SHP77 treated with DMSO at 0.1 percent for 48 hours (cell line): Measurements from ENCODE around the gene PLCXD1.
"Not testable (repeated sequence)": the region's sequence is repeated elsewhere in the genome, so short reads cannot be mapped to it uniquely, and the experiment has no call there.

Experiments
- DNase-seq: peaks from one replicate; lab custom pipeline; 2025; lab: John Stamatoyannopoulos, UW

The PLCXD1 gene

DNA sequence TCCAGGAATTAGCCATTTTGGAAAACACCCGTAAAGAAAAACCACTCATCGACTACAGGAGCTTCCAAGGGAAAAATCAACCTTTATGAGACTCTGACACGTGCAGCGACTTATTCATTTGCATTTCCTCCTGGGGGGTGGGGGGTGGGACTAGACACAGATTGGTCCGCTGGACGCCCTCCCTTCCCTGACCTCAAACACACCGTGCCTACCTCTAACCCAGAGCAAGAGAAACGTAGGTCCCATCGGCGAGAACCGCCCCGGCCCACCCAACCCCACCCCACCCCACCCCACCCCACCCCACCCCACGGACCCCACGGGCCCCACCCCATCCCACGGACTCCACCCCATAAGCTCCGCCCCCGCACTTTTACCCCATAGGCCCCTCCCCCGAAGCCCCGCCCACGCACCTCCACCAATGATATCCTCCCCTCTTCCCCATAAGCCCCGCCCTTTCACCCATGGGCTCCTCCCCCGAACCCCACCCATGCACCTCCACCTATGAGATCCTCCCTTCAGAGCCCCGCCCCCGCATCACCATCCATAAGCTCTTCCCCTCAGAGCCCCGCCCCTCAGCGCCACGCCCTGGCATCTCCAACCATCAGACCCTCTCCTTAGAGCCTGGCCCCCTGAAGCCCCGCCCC, 36.4 kb downstream of the PLCXD1 start:
- no peak for DNase-seq

DNA sequence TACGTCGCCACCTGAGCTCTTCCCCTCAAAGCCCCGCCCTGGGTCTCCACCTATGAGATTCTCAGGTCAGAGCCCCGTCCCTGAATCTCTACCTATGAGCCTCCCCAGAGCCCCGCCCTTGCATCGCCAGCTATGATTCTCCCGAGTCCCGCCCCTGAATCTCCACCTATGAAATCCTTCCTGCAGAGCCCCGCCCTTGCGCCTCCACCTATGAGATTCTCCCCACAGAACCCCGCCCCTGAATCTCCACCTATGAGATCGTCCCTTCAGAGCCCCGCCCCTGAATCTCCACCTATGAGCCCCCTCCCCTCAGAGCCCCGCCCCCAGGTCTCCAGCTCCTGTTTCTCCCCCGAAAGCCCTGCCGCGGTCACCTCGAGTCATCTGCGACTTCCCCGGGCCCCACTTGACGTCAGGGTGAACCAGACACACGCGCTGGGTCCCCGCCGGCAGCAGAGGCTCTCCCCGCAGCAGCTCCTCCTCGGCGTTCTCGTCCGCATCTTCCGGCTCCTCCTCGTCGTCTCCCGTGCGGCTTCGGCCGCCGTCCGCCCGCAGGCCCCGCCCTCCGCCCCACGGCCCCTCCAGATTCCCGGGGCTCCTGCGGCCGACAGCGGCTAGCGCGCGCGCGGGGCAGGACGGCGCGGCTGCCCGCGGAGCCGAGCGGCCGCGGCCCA, 37.0 kb downstream of the PLCXD1 start:
- no peak for DNase-seq

DNA sequence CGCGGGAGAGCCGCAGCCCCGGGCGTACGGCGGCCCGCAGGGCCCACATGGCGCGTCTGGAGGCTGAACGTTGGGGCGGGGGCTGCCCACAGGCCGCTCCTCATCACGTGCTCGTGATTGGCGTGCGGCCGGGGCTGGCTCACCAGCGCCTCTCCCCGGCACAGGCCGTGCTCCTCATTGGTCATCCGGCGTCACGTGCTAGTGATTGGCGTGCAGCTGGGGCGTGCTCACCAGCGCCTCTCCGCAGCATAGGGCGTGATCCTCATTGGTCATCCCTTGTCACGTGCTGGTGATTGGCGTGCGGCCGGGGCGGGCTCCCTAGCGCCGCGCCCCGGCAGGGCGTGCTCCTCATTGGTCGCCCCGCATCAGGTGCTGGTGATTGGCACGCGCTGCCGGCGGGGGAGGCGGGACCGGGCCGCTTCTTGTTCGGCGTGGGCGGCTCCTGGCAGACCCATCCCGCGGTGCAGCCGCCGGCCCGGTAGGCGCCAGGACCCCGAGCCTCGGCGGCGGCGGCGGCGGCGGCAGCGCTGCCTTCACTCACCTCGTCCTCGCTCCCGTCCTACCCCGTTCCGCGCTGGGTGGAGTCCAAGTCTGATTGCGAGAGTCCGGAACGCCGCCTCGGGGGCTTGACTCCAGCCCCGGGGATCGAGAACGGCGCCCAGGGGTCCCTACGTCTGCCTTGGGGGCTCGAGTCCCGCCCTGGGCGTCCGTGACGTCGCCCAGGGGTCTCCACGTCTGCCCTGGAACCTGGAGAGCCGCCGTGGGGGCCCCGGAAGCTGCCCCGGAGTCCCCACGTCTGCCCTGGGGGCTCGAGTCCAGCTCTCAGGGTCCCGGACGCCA, 37.8 kb downstream of the PLCXD1 start, which contains the start of gene GTPBP6:
TSS of gene GTPBP6 (minus strand) at position 58 of the 840 bp plus-strand sequence. CDS start at position 49, 9 bp downstream.
- no peak for DNase-seq

DNA sequence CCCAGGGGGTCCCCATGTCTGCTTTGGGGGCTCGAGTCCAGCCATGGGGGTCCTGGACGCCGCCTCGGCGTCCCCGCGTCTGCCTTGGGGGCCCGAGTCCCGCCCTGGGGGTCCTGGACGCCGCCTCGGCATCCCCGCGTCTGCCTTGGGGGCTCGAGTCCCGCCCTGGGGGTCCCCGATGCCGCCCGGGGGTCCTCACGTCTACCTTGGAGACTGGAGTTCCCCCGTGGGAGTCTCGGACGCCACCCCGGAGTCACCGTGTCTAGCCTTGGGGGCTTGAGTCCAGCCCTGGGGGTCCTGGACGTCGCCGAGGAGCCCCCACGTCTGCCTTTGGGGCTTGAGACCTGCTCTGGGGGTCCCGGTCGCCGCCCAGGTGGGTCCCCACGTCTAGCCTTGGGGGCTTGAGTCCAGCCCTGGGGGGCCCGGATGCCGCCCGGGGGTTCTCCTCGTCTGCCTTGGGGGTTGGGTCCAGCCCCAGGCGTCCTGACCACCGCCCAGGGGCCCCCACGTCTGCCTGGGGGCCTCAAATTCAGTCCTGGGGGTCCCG, 38.5 kb downstream of the PLCXD1 start:
- no peak for DNase-seq

DNA sequence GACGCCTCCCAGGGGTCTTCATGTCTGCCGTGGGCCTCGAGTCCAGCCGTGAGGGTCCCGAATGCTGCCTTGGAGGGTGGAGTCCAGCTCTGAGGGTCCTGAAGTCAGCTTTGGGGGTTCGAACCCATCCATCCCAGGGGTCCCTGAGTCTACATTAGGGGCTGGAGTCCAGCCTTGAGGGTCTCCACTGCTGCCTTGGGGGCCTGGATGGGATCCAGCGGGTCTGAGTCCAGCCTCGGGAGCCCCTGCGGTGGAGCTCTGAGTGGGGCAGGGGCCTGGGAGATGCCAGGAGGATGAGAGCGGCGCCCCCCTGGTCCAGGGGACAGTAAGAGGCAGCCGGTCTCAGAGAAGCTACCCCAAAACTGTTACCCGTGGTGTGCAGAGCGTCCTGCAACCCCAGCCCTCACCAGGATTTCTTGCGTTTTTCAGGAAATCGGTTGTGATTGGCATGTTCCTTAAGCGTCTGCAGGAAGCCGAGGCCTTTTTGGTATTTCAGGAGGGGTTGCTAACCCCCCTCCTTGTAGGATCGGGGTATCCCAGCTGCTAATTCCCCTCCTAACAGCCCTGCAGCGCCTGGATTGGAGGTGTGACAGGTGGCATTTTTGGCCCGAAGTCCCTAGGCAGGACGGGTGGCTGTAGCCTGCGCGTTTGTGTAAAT, 39.1 kb downstream of the PLCXD1 start:
- DNase-seq, result no peak

DNA sequence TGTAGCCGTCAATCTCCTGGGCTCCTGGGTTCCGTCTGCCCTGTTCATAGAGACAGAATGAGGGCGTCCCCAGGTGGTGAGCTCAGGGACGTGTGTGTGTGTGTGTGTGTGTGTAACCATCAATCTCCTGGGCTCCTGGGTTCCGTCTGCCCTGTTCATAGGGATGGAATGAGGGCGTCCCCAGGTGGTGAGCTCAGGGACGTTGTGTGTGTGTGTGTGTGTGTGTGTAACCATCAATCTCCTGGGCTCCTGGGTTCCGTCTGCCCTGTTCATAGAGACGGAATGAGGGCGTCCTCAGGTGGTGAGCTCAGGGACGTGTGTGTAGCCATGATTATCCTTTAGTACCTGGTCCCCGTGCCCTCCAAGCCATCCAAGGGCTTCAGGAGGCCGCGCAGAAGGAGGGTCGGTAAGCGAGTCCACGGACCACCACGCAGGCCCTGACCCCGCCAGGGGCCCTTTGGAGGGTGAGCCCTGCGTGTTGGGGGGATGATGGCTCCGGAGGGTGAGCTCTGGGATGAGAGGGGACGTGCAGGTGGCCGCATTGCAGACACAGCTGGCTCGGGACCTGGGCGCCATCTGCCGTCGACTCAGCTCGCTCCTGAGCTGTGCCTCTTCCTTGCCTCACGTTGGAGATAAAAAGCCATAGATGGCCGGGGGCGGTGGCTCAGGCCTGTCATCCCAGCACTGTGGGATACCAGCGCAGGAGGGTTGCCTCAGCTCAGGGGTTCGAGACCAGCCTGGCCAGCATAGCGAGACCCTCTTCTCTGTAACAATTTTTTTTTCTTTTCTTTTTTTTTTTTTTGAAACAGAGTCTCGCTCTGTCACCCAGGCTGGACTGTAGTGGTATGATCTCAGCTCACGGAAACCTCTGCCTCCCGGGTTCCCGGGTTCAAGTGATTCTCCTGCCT, 42.8 kb downstream of the PLCXD1 start:
- DNase-seq, result no peak

DNA sequence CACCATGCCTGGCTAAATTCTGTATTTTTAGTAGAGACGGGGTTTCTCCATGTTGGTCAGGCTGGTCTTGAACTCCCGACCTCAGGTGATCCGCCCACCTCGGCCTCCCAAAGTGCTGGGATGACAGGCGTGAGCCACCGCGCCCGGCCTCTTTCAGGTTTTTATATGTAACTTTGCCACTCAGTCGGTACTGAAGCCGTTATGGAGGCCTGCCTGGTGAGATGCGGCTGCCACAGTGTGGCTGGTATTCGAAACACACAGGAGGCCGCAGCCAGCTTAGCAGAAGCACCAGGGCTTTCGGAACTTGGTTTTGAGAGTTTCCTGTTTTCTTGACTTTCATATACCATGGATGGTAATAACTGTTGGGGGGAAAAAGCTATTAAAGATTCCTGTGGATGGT, 43.5 kb downstream of the PLCXD1 start:
- not testable (repeated sequence) for DNase-seq

DNA sequence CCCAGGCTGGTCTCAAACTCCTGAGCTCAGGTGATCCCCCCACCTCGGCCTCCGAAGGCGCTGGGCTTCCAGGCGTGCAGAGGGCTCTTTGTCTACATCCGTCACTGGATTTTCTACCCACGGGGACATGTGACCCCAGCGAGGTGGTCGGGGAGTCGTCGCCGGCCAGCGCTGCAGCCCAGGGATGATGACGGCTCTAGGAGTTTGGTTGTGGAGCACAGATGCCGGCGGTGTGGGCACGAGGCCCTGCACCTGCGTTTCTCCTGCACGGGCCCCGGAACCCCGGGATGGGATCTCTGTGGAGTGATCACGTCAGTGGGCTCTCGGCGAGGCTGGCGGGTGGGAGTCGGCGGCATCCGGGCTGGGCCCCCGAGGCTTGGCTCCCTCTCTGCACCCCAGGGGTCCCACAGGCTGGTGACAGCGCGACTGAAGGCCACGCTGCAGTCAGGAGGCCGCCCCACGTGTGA, 46.5 kb downstream of the PLCXD1 start:
- no peak for DNase-seq

DNA sequence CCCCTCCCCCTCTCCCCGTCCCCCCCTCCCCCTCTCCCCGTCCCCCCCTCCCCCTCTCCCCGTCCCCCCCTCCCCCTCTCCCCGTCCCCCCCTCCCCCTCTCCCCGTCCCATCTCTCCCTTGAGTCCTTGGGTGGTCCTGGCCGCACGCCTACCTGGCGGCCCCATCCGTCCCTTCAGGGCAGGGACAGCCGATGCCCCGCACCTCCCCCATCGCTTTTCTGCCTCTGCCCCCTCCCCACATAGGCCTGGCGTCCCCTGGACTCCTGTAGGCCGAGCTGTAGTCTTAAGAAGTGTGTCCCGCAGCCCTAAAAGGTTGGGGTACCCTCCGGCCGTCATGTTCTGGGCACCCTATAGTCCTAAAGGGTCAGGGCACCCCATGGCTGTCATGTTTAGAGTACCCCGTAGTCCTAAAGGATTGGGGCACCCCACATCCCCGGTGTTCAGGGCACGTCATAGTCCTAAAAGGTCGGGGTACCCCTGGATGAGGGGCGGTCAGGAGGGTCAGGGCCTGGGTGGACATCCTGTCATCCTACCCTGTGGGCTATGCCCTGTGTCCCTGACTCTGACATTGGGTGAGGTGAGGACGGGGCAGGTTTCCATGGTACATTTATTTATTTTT, 48.2 kb downstream of the PLCXD1 start:
- DNase-seq, result no peak

DNA sequence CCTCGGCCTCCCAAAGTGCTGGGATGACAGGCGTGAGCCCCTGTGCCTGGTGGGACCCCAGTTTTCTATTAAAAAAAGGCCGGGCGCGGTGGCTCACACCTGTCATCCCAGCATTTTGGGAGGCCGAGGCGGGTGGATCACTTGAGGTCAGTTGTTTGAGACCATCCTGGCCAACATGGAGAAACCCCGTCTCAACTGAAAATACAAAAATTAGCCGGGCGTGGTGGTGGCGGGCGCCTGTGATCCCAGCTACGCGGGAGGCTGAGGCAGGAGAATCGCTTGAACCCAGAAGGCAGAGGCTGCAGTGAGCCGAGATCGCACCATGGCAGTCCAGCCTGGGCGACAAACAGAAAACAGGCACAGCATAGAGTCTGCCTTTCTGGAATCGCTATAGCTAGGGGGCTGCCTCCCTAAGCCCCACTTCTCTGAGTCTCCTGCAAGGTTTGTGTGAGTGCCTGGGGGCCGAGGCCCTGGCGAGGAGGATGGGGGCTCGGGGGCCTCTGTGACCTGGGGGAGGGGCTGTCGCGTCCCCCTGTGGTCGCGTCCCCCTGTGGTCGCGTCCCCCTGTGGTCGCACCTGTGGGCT, 49.1 kb downstream of the PLCXD1 start:
- DNase-seq, result not testable (repeated sequence)

DNA sequence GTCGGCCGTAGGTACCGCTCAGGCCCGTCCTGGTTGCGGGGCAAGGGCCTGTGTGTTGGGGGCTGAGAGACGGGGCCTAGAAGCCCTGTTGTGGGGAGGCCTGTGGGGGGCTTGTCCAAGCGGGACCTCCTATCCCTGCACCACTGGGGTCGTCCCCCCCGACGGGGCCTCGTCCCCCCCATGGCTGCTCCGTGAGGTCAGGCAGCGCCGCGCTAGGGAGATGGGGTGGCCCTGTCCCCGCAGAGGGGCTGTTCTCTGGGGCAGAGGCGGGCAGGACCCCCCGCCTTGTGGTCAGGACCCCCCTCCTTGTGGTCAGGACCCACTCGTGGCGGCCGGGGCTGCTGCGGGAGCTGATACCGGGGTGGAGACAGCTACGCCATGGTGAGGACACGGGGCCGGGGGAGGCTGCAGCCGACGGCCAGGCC, 49.6 kb downstream of the PLCXD1 start:
- DNase-seq, result no peak

DNA sequence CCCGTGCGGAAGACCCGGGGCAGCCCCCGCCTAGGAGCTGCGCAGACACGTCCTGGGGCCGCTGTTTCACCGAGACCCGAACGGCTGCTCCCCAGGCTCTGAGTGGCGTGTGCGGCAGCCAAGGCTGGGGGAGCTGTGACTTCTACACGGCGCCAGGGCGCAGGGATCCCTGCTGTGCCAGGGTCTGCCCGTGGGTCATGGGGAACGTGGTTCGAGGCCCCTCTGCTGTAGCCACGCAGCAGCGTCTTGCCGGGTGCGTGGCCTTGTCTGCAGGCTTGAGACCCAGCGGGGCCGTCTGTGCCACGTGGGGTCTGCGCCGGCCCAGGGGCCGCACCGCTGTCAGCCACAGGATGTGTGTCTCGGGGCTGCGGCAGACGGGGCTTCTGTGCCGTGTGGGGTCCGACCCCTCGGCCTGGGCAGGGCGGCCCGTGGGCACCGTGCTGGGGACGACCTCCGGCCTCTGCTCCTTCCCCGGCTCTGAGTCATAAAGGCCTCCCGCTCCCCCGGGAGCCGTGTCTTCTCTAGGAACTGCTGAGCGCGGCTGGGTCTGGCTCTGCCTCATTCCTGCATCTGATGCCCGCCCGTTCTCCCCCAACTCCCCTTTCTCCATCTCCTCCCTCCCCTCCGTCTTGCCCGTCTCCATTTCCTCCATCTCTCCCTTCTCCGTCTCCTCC, 50.1 kb downstream of the PLCXD1 start:
- DNase-seq, result no peak

DNA sequence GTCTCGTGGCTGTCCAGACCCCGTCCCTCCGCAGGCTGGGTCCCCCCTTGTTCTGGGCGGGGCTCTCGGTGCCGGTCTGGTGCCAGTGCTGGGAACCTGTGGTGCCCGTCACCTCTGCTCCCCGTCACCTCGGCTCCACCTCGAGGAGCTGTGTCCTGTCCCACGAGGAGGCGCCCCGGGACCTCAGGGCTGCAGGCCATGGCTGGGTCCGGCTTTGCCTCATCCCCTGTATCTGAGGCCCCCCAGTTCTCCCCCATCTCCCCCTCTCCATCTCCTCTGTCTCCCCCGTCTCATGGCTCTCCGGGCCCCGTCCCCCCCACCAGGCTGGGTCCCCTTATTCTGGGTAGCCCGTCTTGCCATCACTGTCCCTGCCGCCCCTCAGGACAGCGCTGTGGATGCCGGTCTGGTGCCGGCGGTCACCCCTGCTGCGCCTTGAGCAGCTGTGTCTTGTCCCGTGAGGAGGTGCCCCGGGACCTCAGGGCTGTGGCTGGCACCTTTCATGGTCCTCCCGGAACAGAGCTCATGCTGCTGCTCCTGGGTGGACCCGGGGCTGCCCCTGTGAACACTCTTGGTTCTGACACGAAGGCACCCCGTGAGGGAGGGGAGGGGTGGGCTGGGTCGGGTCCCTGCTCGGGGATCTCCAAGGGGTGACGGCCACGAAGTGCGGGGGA, 50.8 kb downstream of the PLCXD1 start:
- no peak for DNase-seq

DNA sequence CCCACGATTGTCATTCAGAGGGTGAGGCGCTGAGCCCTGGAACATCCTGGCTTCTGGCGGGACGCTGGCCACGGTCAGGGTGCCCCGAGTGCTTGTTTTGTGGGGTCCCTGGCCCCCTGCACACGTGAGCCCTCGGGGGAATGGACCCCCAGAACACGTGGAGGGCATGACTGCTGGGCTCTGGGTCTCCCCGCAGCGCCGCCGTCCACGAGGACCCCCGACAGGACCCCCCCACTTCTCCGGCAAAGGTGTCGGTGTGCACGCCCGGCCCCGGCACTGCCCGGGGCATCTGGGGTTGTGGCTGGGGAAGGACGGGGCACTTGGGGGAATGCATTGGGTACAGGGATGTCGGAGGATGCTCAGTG, 51.3 kb downstream of the PLCXD1 start:
- DNase-seq, result no peak

DNA sequence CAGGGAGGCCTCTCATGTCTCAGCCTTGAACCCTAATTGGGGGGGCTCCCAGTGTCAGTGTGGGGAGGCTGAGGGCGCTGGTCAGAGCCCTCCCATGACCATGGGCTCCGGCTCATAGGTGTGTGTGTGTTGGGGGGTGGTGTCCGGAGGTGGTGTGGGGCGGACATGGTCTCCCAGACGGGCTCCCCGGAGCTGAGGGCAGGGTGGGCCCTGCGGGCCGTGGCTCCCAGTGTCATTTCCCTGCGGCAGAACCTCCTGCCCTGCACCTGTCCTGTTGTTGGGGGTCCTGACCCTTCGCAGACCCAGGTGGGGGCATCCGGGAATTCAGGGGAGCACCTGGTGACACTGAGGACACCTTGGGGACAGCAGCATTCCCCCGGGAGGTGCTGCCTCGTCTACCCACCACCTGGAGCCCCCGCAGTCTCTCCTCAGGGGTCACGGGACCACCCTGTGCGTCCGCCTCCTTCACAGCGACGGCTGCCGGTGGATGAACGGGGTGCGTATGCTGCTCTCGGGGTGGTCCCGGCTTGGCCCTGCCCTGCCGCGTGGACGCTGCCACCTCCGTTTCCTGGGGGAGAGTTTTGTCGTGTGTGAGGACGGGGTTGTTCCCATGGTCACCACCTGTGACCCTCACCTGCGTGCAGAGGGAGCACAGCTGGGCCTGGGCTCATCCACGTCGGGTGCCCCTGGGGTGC, 51.9 kb downstream of the PLCXD1 start:
- DNase-seq, result no peak

DNA sequence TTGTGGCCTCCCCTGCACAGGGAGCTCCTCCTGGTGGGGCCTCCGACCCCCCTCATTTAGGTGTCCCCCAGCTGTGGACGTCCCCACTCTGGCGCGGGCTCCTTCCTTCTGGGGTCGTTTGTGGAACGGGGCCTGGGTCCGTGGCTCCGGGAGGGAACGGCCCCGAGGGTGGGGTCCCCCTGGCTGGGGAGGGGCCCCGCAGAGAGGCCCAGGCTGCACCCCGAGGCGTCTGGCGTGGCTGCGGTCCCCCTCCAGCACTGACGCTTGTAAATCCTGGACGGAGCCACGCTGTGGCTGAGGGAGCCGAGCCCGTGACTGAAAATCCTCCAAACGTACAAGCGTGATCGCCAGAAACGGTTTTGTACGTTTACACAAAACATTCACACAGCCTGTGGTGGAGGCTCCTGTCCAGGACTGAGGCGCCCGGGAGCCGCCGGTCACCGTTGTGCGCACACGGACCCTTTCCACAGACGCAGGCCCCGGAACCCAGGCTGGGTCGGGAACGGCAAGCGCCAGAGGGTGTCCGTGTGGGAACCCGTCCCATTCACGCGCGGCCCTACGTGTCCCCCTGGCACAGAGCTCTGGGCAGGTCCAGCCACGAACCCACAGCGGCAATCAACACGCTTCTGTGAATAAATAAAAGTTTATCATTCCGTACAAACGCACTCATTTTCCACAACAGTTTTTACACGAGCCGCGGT, 52.6 kb downstream of the PLCXD1 start:
- no peak for DNase-seq

DNA sequence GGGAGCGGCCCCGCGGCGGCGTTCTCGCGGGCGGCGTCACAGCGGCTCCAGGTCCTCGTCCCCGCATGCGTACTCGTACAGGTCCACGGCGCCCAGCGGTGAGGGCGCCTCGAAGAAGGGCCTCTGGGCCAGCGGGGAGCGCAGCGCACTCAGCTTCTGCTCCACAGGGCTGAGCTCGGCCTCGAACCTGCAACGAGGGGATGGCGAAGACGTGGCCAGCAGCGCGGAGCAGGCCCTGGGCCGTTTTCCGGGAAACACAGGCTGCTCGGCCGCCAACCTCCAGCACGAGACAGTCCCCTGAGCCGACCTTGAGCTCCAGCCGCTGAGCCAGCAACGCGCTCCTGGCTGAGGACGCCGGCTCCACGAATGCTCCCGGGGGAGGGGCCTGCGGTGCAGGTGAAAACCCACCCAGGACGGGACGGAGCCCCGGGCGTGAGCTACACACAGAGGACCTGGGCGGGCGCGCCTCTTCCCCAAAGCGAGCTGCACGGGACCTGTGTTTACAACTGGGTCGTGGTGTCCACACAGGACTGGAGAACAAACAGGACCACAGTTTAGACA, 53.2 kb downstream of the PLCXD1 start:
- DNase-seq, result no peak
